ENCODE measurements around the gene CCDC171.

Gene CCDC171

DNA sequence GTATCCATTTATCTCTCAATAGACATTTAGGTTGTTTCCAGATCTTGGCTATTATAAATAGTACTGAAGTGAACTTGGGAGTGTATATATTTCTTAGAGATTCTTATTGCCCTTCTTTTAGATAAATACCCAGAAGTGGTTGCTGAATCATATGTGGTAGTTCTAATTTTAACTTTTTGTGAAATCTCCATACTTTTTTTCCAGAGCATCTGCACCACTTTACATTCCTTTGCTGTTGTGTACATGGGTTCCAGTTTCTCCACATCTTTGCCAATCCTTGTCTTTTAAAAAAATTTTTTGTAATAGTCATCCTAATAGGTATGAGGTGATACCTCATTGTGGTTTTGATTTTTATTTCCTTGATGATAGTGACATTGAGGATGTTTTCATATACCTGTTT lies 303.7 kb downstream of the CCDC171 start:
- no peak for DNase-seq (ENCODE audit: low read depth)
- no peak overlapping the region for H3K4me3 ChIP-seq (ENCODE audit: low read depth, low read length)
- TF ChIP-seq, protein P1, sequence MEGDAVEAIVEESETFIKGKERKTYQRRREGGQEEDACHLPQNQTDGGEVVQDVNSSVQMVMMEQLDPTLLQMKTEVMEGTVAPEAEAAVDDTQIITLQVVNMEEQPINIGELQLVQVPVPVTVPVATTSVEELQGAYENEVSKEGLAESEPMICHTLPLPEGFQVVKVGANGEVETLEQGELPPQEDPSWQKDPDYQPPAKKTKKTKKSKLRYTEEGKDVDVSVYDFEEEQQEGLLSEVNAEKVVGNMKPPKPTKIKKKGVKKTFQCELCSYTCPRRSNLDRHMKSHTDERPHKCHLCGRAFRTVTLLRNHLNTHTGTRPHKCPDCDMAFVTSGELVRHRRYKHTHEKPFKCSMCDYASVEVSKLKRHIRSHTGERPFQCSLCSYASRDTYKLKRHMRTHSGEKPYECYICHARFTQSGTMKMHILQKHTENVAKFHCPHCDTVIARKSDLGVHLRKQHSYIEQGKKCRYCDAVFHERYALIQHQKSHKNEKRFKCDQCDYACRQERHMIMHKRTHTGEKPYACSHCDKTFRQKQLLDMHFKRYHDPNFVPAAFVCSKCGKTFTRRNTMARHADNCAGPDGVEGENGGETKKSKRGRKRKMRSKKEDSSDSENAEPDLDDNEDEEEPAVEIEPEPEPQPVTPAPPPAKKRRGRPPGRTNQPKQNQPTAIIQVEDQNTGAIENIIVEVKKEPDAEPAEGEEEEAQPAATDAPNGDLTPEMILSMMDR (IDR thresholded peaks at IDR 0.05; ENCODE audit: control insufficient read depth, extremely low read depth, insufficient read depth), result no peak

DNA sequence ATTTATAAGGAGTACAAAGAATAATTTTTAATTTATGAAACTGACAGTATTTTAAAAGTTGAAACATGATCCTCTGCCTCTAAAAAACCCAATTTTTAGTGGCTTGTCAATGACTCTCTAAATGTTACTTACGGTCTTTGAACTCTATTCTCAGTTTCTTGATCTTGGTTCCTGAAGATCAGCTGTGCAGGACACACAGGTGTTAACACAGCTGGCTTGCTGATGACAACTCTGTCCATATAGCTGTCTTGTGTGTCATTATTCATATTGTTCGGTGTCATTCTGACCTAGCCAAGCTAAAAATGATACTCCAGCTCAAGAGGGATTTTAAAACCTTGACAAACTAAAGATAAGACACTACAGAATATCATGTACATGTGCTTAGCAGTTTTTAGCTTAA lies 314.5 kb downstream of the CCDC171 start:
- TF ChIP-seq, protein P1 (IDR thresholded peaks at IDR 0.05; ENCODE audit: control insufficient read depth, extremely low read depth, insufficient read depth), result no peak
- DNase-seq (ENCODE audit: low read depth), result no peak
- no peak overlapping the region for H3K4me3 ChIP-seq (ENCODE audit: low read depth, low read length)

DNA sequence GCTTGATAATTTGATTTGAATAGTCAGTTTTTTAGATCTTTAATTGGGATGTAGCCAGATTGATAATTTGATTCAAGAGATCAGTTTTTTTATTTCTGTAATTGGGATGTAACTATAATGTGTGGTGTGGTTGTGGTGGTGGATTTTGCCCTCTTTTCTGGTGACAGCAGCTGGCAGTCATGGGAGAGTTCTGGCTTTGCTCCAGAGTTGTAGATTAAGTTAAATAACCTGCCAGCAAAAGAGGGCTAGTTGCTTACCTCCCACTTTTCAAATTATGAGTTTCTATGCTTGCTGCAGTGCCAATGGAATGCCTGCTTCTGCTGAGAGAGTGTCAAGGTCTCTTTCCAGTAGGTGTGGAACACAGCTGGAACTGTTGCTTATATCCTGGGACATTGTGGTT lies 315.1 kb downstream of the CCDC171 start:
- no peak for DNase-seq (ENCODE audit: low read depth)
- TF ChIP-seq, protein P1 (IDR thresholded peaks at IDR 0.05; ENCODE audit: control insufficient read depth, extremely low read depth, insufficient read depth), result no peak
- no peak overlapping the region for H3K4me3 ChIP-seq (ENCODE audit: low read depth, low read length)

DNA sequence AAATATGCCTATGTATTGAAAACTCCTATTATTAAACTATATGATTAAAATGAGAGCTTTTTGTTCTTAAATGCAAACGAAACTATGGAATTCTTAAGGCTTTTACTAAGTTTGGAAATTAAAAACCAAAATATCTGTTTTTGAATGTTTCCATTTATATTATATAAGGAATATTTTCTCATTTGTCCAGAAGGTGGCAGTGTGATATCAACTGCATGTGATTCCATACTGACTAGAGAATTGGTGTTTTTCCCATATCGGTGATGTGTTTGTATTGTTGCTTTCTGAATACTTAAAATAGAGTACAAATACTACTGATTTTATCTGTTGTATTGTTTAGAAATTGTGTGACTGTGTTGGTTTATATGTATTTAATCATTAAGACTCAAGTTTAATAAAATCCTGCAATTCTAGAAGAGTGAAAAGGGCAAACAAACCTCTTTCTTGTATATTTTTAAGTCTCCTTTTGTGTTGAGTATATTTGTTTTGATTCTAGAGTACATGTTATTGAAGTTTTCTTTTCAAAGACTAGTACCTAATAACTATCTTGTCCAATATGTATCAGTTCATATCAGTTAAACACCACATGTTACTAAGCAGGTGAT lies 320.8 kb downstream of the CCDC171 start:
- H3K4me3 ChIP-seq (ENCODE audit: low read depth, low read length), result no peak overlapping the region
- TF ChIP-seq, protein P1 (IDR thresholded peaks at IDR 0.05; ENCODE audit: control insufficient read depth, extremely low read depth, insufficient read depth), result peak; percentile 69
- no peak for DNase-seq (ENCODE audit: low read depth)

DNA sequence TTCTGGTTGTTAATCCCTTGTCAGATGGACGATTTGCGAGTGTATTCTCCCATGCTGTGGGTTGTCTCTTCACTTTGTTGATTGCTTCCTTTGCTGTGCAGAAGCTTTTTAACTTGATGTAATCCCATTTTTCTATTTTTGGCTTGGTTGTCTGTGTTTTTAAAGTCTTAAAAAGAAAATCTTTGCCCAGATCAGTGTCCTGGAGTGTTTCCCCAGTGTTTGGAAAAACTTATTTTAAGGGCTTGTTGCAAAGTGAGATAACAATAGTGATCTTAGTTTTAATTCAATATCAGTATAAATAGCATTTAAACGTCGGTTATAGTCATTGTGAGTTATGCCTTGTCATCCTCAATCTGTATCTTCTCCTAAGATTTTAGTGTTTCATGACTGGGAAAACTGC lies 329.5 kb downstream of the CCDC171 start:
- no peak overlapping the region for H3K4me3 ChIP-seq (ENCODE audit: low read depth, low read length)
- DNase-seq (ENCODE audit: low read depth), result no peak
- TF ChIP-seq, protein P1 (IDR thresholded peaks at IDR 0.05; ENCODE audit: control insufficient read depth, extremely low read depth, insufficient read depth), result no peak

DNA sequence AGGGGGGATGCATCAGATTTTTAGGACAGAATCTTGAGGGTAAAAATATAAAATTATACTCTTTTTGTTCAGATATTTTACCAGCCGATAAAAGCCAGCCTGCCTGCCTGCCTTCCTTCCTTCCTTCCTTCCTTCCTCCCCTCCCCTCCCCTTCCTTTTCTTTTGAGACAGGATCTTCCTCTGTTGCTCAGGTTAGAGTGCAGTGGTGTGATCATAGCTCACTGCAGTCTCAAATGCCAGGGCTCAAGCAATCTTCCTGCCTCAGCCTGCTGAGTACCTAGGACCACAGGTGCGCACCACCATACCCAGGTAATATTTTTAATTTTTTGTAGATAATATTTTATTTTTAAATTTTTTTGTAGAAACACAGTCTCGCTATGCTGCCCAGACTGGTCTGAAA lies 330.0 kb downstream of the CCDC171 start:
- H3K4me3 ChIP-seq (ENCODE audit: low read depth, low read length), result no peak overlapping the region
- no peak for DNase-seq (ENCODE audit: low read depth)
- TF ChIP-seq, protein P1 (IDR thresholded peaks at IDR 0.05; ENCODE audit: control insufficient read depth, extremely low read depth, insufficient read depth), result no peak

DNA sequence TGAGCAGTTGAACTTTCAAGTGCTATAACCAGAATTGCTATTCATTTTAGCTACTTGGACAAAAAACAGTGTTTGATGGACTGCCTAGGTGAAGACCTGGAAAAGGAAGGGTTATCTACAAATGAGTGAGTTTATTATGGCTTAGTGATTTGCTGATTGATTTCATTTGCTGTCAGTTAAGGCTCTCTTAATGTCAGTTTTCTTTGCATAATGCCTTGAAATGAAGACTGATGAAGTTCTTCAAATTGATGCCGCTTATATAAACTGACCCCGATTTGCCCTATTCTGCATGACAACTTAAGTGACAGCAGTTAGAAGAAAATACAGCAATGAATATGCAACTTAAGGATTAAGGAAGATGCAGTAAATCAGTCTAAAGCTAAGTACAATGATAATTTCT lies 332.6 kb downstream of the CCDC171 start:
- no peak overlapping the region for H3K4me3 ChIP-seq (ENCODE audit: low read depth, low read length)
- TF ChIP-seq, protein P1 (IDR thresholded peaks at IDR 0.05; ENCODE audit: control insufficient read depth, extremely low read depth, insufficient read depth), result no peak
- no peak for DNase-seq (ENCODE audit: low read depth)
